D341Med (cell line): ENCODE data around the gene ITIH4.

Experiments
- DNase-seq: peaks from one replicate; pipeline ENCODE4 v3.0.0; 2012; ENCODE audit warnings: low spot score

Gene ITIH4

DNA sequence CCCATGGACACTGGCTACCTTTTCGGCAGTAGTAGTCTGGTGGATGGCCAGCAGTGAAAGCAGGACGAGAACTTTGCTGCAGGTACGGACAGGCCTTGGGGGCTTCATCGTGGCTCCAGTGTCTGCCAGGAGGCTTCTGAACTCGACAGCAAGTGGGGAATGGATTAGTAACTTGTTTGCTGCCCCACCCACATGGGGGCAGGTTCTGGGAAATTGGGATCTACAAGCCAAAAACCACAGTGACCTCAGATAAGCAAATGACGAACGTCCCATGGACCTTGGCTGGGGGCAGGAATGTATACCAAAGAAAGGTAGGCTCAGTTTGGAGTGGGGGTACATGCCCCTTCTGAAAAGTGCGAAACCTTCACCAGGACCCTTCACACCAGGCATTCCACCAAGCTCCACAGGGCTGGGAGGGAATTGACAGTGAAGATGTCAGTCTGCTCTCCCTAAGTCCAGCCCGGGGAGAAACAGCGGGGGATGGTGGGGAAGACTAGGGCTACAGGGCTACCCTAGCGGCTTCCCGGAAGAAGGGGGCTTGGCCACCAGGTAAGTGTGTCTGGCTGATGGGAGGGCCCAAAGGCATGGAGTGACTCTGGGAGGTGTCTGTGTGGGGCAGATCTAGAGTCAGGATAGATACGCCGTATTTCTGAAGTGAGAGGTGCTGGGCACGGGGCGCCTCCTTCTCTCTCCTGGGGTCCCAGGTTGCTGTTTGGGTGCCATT is at the start of gene ITIH4:
Gene ITIH4 (minus strand): TSS at position 138 of the 724 bp plus-strand sequence. CDS start 30 bp downstream, at position 108.
- DNase-seq, result no peak

DNA sequence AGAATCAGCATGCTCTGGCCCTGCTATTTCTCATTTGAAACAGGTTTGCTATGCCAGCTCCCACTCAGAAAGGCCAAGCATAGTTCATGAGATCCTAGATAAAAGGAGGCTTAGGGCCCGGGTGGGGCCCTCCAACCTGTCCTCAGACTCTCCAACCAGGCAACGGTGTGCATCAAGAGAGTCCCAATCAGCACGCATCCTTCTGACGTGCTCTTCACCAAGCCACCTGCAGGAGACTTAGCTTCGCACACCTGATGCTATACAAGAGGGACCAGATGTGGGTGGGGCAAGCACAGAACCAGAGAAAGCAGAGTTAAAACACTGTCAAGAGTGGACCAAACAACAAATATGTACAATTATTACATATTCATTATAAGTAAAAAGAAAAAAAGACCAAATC is 49.6 kb upstream of the ITIH4 start:
- no peak for DNase-seq

DNA sequence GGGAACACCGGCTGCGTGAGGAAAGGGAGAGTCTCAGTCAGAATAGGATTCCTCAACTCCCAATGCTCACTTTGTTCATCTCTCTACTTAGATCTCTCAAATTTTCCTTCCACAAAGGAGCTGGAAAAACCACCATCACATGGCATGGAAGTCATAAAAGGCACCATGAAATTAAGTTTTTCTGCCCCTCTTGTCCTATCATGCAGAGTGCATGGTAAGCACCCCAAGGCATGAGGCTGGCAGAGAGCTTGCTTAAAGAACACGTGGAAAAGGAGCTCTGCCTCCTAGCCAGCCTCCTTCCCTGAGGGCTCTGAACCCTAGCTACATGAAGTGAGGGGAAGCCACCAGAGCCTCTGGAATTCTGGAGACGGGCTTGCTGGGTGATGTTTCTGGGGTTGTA is 49.1 kb upstream of the ITIH4 start:
- no peak for DNase-seq

DNA sequence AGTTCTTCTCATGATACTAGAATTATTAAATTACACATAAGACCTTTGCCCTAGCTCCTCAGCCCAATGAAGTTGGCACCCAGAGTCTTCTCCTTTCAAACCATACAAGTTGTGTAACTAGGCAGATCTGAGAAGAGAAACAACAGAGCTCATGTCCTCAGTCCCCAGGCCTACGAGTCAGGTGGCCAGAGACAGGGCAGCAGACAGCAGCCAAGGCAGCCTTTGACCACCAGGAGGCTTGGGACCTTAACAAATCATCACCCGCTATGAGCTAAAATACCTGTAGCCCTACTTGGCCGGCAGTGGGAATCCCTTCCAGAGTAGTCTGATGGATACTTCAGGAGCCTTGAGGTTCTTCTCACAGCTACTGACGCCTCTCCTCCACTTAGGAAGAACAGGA is 48.6 kb upstream of the ITIH4 start:
- DNase-seq, result no peak

DNA sequence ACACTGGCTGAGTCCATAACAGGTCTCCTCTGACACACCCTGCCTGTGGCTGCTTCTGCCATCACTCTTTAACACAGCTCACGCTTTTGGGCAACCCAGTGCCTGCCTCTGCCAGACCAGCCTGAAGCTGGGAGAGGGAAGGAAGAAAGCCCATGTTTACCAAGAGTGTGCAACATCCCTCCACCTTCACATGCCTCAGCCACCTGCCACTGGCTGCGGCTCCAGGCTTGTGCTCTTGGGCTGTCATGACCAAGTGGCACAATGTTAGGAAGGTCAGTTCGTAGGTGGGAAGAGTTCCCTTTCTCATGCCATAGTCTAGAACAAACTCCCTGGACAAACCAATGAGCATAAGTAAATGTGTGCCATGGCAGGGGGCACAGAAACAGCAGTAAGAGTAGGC is 46.6 kb upstream of the ITIH4 start:
- no peak for DNase-seq

DNA sequence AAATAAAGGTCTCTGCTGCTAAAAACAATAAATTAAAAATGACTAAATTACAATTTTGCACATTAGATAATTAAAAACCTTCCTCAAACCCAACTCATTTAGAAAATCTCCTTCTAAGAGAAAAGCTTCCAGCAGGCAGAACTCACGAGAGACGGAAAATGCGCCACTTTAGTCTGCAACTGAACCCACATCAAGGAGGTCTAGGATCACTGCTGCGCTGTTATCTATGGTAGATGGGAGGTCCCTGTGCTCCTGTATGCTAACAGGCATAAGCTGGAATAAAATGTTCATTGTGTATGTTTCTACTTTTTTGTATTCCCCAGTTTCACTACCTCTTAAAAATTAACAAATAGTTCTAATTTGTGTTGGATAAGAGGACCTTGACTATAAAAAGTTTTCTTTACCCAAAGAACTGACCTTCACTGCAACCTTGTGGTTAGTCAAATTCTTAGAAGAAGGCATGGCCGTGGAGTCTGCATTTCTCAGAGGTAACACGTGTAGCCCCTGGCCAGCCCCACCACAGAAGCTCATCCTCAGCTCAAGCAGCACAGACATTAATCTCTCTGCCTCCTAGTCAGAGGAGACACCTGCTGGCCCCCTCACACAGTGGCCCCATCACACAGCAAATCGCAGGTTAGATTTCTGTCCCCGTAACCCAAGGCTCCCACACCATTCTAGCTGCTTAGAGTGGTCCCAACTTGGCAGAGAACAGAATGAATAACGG is 44.6 kb upstream of the ITIH4 start:
- DNase-seq, result no peak

DNA sequence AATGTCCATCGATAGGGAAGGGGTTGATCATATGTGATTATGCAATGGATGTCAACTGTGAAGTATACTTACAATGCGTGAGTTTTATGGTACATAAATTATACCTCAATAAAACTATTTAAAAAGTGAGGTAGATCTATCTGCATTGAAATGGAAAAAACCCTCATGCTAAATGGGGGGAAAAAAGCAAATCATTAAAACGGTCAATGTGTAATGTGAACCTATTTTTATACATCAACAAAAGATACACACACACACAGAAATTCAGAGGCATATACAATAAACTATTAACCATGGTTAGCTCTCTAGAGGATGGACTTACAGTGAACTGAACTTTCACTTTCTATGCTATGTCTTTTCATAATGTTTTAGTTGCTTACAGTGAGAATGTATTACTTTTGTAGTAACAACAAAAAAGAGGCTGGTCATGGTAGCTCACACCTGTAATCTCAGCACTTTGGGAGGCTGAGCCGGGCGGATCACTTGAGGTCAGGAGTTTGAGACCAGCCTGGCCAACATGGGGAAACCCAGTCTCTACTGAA is 43.8 kb upstream of the ITIH4 start:
- DNase-seq, result no peak

DNA sequence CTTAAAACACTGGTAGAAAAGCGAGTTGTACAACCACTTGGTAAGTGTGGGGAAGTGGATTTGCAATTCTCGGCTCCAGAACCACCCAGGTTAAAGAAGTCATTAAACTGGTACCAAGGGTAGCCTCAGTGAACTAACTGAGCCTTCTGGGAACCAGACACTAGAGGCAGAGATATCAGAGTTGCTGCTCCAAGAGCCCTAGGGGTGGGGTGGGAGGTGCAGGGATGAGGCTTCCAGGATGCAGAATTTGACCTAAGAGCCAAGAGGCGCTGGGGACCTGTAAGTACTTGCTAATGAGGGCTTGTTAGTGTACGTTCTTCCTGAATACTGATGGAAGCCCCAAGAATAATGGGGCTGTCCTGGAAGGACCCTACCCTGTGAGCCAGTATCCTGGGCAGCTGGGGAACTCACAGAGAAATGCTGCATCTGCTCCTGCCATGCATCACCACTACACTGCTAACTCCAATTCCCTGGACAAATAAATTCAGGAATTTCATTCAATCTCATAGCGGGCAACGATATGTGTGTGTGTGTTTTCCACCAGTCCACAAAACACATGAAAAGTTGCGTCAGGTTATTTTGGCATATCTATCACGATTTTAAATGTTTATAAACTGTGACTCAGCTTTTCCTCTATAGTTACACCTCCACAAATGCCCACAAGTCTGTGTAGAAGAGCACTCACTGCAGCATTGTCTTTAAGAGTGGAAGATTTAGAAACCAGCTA is 43.1 kb upstream of the ITIH4 start:
- no peak for DNase-seq

DNA sequence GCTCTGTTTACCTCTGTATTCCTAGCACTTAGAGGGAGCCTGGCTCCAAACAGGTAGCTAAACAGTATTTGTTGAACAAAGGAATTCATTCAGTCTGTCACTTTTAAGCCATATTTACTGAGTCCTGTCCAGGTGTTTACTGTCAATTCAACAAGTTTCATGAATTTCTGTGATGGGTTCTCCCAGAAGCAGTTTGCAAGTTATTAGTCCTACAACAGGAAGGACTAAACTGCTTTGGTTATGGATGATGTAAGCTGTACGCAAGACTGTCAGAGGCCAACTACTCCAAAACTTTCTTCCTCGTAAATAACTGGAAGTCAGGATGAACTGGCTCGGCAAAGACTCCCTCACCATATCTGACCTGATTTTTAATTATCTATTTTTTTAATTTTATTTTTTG is 41.8 kb upstream of the ITIH4 start:
- no peak for DNase-seq

DNA sequence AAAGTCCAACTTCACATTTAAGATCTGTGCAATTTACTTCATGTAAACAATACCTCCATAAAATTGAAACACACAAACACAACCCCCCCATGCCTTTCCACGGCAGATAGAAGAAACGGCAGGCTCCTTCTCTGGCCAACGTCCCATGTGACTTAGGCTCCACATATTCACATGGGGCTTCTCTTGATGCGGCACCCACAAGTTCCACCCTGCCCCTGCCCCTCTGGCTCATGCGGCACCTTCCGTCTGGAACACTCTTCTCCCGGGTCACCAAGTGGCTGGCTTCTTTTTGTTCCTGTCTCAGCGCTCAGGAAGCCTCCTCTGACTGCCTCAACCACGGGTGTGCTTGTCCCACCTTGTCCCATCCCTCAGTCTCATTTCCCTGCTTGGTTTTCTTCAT is 41.3 kb upstream of the ITIH4 start:
- no peak for DNase-seq

DNA sequence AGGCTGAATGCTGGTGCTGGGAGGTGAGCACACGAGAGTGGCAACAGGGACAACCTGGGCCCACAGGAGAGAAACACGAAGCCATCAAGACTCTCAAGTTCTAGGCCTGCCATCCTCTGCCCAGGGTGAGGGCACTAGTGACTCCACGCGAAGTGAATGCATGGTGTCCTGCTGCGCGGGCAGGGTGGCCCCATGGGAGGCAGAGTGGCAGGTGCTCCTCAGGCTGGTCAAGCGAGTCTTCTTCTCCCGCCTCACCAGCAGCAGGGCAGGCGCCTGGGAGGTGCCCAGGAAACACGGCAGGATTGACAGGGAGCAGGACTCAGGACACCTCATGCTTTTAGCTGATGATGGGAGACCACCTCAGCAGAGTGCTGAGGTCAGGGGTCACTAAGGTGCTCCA is 40.0 kb upstream of the ITIH4 start:
- DNase-seq, result no peak

DNA sequence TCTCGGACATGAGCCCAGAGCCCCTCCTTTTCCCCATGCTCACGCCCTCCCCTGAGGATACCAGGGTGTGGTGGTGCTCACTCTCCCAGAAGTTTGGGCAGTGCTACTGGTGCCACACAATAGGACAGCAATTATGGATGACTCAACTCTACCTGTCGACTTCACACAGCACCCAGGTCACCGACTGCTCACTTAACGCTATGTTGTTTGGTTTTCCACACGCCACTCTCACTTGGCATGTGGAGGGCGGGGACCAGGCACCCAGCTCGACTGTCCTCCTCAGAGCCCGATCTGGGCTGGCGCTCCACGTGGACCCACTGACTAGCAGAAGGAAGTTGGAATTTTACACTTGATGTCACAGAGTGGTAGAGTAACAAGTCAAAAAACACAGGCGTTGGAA is 36.0 kb upstream of the ITIH4 start:
- no peak for DNase-seq

DNA sequence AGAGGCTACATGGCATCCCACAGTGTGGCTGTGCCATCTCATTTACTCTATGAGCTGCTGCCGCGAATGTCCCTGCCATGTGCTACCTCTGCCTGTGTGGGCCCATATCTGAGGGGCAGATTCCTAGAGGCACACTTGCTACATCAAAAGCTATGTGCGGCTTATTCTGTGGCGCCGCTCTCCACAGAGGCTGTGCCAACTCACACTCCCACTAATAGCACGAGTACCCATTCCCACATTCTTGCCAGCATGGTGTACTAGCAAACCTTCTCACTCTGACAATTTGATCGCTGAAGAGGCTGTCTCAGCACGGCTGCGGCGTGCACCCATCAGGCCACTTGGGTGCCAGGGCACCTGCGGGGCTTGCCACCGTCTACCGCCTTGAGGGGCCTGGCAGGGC is 35.5 kb upstream of the ITIH4 start:
- no peak for DNase-seq

DNA sequence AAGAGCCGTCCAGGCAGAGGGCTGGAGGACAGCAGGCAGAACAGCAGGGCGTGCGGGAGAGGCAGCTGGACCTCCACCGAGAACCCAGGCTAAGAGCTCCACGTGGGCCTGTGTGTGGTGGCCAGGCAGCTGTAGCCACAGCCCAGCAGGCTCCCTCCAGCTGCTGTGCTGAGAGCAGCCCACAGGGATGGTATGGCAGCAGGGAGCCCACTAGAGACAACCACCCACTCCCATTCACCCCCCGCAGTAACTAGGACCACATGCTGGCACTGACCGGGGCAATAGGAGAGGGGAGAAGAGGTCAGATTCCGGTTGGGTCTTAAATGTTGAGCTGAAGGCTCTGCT is 29.9 kb upstream of the ITIH4 start:
- DNase-seq, result no peak

DNA sequence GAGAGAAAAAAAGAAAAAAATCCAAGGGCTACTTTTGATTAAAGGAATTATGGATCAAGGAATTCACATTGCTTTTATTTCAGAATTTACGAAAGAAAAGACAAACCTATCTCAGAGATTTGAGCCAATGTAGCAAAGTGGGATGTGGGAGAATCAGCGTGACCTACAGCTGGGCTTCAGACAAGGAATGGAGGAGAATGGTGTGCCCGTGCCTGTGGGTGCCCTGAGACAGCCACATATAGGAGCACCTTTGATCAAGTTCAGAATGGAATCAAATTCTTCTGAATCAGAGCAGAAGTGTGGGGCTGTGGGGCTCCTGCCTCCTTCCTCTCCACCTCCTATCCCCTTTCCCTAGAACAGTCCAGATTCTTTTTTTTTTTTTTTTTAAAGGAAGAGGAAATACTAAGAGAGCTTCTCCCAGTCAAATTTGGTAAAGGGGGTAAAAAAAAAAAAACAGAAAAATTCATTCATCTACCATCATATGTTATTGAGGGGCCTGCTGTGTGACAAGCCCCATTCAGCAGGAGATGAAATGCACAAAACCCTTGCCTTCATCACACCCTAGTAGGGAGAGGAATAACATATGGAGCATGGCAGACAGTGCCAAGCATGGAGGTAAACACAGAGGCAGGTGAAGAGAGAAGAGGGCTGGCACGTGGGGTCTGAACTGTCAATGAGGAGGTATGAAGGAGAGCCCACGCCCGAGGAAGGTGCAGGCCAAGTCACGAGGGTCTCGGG is 29.4 kb upstream of the ITIH4 start:
- no peak for DNase-seq

DNA sequence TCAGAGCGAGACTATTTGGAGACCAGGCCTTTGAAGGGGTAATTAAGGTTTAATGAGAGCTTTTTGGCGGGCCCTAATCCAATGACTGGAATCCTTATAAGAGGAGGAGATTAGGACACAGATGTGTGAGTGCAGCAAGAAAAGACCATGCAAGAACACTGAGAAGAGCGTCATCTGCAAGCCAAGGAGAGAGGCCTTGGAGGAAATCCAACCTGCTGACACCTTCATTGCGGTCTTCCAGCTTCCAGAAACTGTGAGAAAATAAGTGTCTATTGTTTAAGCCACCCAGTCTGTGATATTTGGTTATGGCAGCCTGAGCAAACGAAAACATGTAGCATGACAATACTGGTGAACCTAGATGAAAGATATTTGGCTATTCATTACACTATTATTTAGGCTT is 27.4 kb upstream of the ITIH4 start:
- DNase-seq, result no peak

DNA sequence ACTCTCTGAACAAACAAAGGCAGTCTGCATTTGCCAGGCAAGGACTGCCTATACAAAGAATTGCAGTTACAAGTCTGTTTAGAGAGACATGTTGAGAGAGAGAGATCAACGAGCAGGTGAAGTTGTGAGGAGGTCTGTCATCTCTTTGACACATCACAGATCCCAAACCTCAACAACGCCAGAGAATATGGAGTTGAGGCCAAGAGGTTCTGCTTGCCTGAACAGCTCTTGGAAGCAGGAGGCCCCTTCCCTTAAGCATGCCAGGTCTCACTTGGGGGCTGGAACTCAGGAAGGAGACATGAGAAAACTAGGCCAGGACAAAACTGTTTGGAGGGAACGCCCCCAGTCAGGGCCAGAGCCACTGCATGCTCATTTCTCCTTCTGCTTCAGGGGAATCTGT is 26.7 kb upstream of the ITIH4 start:
- DNase-seq, result no peak

DNA sequence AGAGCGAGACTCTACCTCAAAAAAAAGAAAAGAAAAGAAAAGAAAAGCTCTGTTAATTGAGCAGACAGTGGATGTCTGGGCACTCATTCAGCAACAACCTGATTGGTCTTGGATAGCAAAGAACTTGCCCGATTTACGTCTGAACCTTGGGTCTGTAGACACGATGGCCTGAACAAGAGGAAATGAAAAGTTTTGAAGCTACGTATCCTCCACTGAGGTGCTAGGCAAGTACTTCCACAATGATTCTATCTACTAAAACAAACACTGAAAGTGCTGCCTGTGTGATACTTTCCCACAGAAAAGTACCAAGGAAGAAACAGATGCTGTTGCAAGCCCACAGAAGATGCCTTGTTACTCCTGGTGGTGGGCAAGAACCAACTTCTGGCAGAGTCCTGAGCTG is 26.2 kb upstream of the ITIH4 start:
- no peak for DNase-seq

DNA sequence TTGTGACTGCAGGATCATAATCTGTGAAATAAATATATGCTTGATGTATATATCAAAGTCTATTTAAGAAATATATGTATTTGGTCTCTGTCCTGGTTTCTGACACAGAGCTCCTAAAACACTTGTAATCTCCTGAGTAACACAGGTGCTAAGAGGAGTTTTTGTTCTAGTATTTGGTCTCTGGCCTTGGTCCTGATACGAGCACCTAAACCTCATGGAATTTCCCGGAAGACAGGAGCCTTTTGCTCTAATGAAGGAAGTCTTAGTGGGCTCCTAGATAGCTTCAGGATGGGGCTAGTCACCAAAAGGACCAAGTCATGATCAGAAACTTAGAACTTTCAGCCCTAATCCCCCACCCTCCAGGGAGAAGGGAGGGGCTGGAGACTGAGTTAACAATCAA is 23.5 kb upstream of the ITIH4 start:
- DNase-seq, result no peak

DNA sequence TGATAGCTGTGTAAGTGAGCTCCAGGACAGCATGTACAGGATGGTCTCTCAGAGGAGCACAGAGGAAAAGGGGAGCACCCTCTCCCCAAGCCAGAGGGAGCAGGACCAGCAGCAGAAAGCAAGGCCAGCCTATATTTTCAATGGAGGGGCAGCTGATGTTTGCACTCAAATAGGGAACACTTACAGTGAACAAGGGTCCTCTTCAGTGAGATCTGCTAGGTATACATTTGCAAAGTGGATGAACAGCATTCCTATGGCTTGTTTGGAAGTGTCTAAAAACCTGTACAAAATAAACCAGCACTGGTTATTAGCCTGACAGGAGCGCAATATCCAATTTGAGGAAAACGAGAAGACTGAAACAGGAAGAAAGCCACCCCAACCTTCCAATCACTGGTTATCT is 21.9 kb upstream of the ITIH4 start:
- DNase-seq, result no peak

DNA sequence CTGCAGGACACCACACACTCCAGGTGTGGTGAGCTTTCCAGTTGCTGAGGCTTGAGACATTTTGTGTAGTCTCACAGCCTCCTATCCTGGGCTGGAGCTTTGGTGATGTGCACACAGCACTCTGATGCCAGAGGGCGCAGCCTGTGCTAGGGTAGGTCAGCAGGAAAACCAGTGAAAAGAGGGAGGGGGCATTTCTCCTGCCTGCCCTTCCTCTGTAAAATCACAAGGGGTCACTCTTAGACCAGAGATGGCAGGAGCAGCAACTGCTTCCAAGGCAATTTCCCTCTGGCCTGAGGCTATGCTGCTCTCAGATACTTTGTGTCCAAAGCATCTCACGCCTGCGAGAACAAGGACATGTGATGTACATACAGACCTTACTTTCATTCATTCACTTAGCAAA is 20.9 kb upstream of the ITIH4 start:
- peak; percentile 78 for DNase-seq

DNA sequence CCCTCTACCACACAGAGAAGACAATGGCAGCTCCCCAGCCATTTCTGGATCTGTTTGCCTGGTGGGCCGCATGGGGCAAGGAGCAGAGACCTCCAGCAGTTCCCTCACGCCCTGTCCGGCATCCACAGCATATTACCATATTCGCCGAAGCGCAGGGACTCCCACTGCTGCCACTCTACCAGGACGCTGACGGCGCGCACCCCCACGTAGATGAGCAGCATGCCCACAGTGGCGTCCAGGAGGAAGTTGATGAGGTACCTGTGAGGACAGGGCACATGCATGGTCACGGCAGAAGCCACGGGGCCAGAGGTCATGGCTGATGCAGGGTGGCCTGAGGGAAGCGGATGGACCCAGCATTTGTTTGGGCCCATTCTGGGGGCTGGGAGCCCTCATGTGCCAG is 19.2 kb upstream of the ITIH4 start:
- no peak for DNase-seq
